Measurements from ENCODE around the gene MTX1.

The MTX1 gene

DNA sequence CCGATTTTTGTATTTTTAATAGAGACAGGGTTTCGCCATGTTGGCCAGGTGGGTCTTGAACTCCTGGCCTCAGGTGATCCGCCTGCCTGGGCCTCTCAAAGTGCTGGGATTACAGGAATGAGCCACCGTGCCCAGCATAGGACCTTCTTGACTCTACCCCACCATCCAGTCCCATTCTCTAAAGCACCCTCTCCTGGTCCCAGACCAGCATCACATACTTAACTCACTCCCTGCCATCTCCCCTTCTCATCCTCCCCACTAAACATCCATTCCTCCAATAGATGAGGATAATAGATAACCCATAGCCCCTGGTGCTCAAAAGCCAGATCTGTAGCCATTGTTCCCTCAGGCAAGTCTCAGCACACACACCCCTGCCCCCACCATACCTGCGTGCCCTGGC, 44.7 kb downstream of the MTX1 start:
- Histone ChIP-seq H3K4ac (ENCODE audit: low read depth, low read length) (no peak overlapping the region), H2BK5ac (ENCODE audit: low read length) (no peak overlapping the region), H3K27ac (ENCODE audit: low read depth, low read length) (no peak overlapping the region), H3K9ac (ENCODE audit: low read length) (no peak overlapping the region), H3K79me2 (ENCODE audit: control insufficient read depth, insufficient read depth, low read length) (no peaks in the 10 kb centered on the region), H3K4me2 (ENCODE audit: low read length) (peak overlapping the region; percentile 14), H3K18ac (ENCODE audit: low read length) (no peak overlapping the region), H3K4me1 (ENCODE audit: control insufficient read depth, low read depth, low read length) (peaks cover 8% of the 10 kb centered on the region), H3K4me3 (ENCODE audit: low read length) (no peak overlapping the region), H3K56ac (ENCODE audit: low read length) (peak overlapping the region; percentile 59), H3K23ac (ENCODE audit: low read length) (no peak overlapping the region), H2AK5ac (ENCODE audit: low read length) (no peak overlapping the region), H4K8ac (ENCODE audit: low read depth, low read length) (no peak overlapping the region), H3K36me3 (ENCODE audit: control insufficient read depth, insufficient read depth, low read length) (peaks cover 3% of the 10 kb centered on the region), H3K79me1 (ENCODE audit: low read length) (peaks cover 4% of the 10 kb centered on the region), H2BK120ac (ENCODE audit: low read depth, low read length) (no peak overlapping the region), H4K5ac (ENCODE audit: low read length) (no peak overlapping the region), H2BK15ac (replicated peaks; ENCODE audit: low read depth) (no peak overlapping the region), H3K27me3 (ENCODE audit: insufficient read depth, low read length, poor library complexity) (no peaks in the 10 kb centered on the region)
- no CpG with 5 or more reads among the region's 5 CpGs for whole genome bisulfite sequencing (ENCODE audit: extremely low coverage, insufficient coverage, low lambda C conversion rate)
- DNase-seq: peak; percentile 77

DNA sequence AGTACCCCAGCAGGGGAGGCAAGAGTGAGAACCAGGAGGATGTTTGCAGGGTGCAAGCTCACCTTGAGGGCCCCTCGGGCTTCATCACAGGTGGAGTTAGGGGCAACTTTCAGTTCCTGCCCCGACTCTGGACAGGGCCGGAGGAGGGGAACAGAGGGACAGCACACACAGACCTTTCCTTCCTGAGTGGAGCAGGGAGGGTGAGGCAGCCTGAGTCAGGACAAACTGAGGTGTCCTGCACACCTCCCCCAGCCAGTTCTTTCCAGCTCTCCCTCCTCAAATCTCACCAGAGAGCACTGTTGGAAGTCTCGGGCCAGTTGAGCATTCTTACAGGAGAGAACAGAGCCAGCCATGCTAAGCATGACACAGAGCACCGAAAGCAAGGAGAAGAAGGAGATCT, 45.3 kb downstream of the MTX1 start:
- peak overlapping the region; percentile 85 for H3K9ac ChIP-seq (ENCODE audit: low read length)
- no peak overlapping the region for H4K5ac ChIP-seq (ENCODE audit: low read length)
- no peak overlapping the region for H3K4ac ChIP-seq (ENCODE audit: low read depth, low read length)
- H3K56ac ChIP-seq (ENCODE audit: low read length): peak overlapping the region; percentile 59
- H3K27ac ChIP-seq (ENCODE audit: low read depth, low read length): no peak overlapping the region
- H3K4me2 ChIP-seq (ENCODE audit: low read length): peak overlapping the region; percentile 14
- no peak overlapping the region for H4K8ac ChIP-seq (ENCODE audit: low read depth, low read length)
- H3K27me3 ChIP-seq (ENCODE audit: insufficient read depth, low read length, poor library complexity): no peaks in the 10 kb centered on the region
- no peak overlapping the region for H2BK5ac ChIP-seq (ENCODE audit: low read length)
- no peak for DNase-seq
- H2BK120ac ChIP-seq (ENCODE audit: low read depth, low read length): no peak overlapping the region
- H3K23ac ChIP-seq (ENCODE audit: low read length): peak overlapping the region; percentile 31
- H2AK5ac ChIP-seq (ENCODE audit: low read length): peak overlapping the region; percentile 6
- WGBS (ENCODE audit: extremely low coverage, insufficient coverage, low lambda C conversion rate): no CpG with 5 or more reads among the region's 5 CpGs
- peaks cover 4% of the 10 kb centered on the region for H3K79me1 ChIP-seq (ENCODE audit: low read length)
- no peak overlapping the region for H2BK15ac ChIP-seq (replicated peaks; ENCODE audit: low read depth)
- H3K4me3 ChIP-seq (ENCODE audit: low read length): no peak overlapping the region
- H3K79me2 ChIP-seq (ENCODE audit: control insufficient read depth, insufficient read depth, low read length): no peaks in the 10 kb centered on the region
- peaks cover 3% of the 10 kb centered on the region for H3K36me3 ChIP-seq (ENCODE audit: control insufficient read depth, insufficient read depth, low read length)
- H3K18ac ChIP-seq (ENCODE audit: low read length): no peak overlapping the region
- H3K4me1 ChIP-seq (ENCODE audit: control insufficient read depth, low read depth, low read length): peaks cover 8% of the 10 kb centered on the region

DNA sequence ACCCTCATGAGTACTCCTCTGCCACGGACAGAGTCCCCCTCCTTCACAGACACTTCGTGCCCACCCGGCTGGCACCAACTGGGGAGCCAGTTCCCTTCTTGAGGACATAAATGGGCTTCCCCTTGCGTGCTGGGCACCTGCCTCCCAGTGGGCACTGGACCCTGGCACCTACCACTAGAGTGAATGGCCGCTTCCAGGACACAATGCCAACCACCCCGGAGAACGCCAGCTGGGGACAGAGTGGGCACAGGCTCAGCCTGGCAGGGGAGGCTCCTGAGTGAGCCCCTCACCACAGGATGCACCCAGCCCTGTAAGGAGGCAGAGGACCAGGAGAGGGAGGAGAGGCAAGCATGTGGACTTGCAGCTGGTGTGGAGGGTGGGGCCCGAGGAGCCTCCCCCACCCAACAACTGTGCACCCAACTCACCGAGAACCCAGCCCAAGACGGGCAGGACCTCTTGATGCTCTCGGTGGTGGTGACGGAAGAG, 45.8 kb downstream of the MTX1 start:
- WGBS (ENCODE audit: extremely low coverage, insufficient coverage, low lambda C conversion rate): no CpG with 5 or more reads among the region's 12 CpGs
- DNase-seq: no peak
- H3K79me2 ChIP-seq (ENCODE audit: control insufficient read depth, insufficient read depth, low read length): no peaks in the 10 kb centered on the region
- H4K8ac ChIP-seq (ENCODE audit: low read depth, low read length): no peak overlapping the region
- peak overlapping the region; percentile 74 for H3K4me2 ChIP-seq (ENCODE audit: low read length)
- peaks cover 8% of the 10 kb centered on the region for H3K4me1 ChIP-seq (ENCODE audit: control insufficient read depth, low read depth, low read length)
- H3K18ac ChIP-seq (ENCODE audit: low read length): no peak overlapping the region
- no peaks in the 10 kb centered on the region for H3K27me3 ChIP-seq (ENCODE audit: insufficient read depth, low read length, poor library complexity)
- peaks cover 3% of the 10 kb centered on the region for H3K36me3 ChIP-seq (ENCODE audit: control insufficient read depth, insufficient read depth, low read length)
- peak overlapping the region; percentile 95 for H3K56ac ChIP-seq (ENCODE audit: low read length)
- peak overlapping the region; percentile 85 for H3K9ac ChIP-seq (ENCODE audit: low read length)
- no peak overlapping the region for H4K5ac ChIP-seq (ENCODE audit: low read length)
- H3K27ac ChIP-seq (ENCODE audit: low read depth, low read length): no peak overlapping the region
- H2BK15ac ChIP-seq (replicated peaks; ENCODE audit: low read depth): no peak overlapping the region
- no peak overlapping the region for H2BK5ac ChIP-seq (ENCODE audit: low read length)
- no peak overlapping the region for H2BK120ac ChIP-seq (ENCODE audit: low read depth, low read length)
- H3K23ac ChIP-seq (ENCODE audit: low read length): peak overlapping the region; percentile 85
- no peak overlapping the region for H3K4ac ChIP-seq (ENCODE audit: low read depth, low read length)
- H3K79me1 ChIP-seq (ENCODE audit: low read length): peaks cover 4% of the 10 kb centered on the region
- H2AK5ac ChIP-seq (ENCODE audit: low read length): peak overlapping the region; percentile 59
- no peak overlapping the region for H3K4me3 ChIP-seq (ENCODE audit: low read length)

DNA sequence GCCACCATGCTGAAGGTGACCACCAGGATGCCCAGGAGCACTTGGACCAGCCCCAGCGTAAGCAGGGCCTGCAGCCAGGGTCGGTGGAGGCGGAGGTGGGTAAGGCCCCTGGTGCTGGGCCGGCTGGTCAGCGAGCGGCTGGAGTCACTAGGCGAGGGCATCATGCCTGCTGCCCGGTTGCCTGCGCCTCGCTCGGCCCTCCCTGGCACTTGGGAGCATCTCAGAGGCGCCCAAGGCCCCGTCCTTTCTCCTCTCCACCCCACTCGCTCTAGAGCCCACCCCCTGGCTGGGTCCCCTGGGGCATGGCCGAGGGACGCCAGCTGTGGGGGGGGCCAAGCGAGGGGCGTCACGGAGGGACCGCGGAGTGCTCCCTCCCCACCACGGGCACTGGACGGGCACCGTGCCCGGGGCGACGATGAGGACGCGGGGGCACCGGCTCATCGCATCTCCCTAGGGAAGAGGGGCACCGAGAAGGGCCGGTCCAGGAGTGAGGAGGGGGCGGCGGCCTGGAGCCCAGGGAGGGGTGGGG, 46.3 kb downstream of the MTX1 start:
- H2BK15ac ChIP-seq (replicated peaks; ENCODE audit: low read depth): no peak overlapping the region
- no peak overlapping the region for H3K27ac ChIP-seq (ENCODE audit: low read depth, low read length)
- H3K36me3 ChIP-seq (ENCODE audit: control insufficient read depth, insufficient read depth, low read length): peaks cover 3% of the 10 kb centered on the region
- H2BK5ac ChIP-seq (ENCODE audit: low read length): no peak overlapping the region
- peaks cover 4% of the 10 kb centered on the region for H3K79me1 ChIP-seq (ENCODE audit: low read length)
- H3K56ac ChIP-seq (ENCODE audit: low read length): peak overlapping the region; percentile 95
- H3K4ac ChIP-seq (ENCODE audit: low read depth, low read length): peak overlapping the region; percentile 42
- H3K18ac ChIP-seq (ENCODE audit: low read length): peak overlapping the region; percentile 12
- no peaks in the 10 kb centered on the region for H3K79me2 ChIP-seq (ENCODE audit: control insufficient read depth, insufficient read depth, low read length)
- H4K8ac ChIP-seq (ENCODE audit: low read depth, low read length): no peak overlapping the region
- peak overlapping the region; percentile 85 for H3K23ac ChIP-seq (ENCODE audit: low read length)
- no peak overlapping the region for H4K5ac ChIP-seq (ENCODE audit: low read length)
- peak overlapping the region; percentile 59 for H2AK5ac ChIP-seq (ENCODE audit: low read length)
- no peaks in the 10 kb centered on the region for H3K27me3 ChIP-seq (ENCODE audit: insufficient read depth, low read length, poor library complexity)
- peak overlapping the region; percentile 69 for H3K4me3 ChIP-seq (ENCODE audit: low read length)
- no CpG with 5 or more reads among the region's 35 CpGs for WGBS (ENCODE audit: extremely low coverage, insufficient coverage, low lambda C conversion rate)
- DNase-seq: no peak
- H3K4me2 ChIP-seq (ENCODE audit: low read length): peak overlapping the region; percentile 74
- H3K9ac ChIP-seq (ENCODE audit: low read length): peak overlapping the region; percentile 85
- no peak overlapping the region for H2BK120ac ChIP-seq (ENCODE audit: low read depth, low read length)
- H3K4me1 ChIP-seq (ENCODE audit: control insufficient read depth, low read depth, low read length): peaks cover 8% of the 10 kb centered on the region

DNA sequence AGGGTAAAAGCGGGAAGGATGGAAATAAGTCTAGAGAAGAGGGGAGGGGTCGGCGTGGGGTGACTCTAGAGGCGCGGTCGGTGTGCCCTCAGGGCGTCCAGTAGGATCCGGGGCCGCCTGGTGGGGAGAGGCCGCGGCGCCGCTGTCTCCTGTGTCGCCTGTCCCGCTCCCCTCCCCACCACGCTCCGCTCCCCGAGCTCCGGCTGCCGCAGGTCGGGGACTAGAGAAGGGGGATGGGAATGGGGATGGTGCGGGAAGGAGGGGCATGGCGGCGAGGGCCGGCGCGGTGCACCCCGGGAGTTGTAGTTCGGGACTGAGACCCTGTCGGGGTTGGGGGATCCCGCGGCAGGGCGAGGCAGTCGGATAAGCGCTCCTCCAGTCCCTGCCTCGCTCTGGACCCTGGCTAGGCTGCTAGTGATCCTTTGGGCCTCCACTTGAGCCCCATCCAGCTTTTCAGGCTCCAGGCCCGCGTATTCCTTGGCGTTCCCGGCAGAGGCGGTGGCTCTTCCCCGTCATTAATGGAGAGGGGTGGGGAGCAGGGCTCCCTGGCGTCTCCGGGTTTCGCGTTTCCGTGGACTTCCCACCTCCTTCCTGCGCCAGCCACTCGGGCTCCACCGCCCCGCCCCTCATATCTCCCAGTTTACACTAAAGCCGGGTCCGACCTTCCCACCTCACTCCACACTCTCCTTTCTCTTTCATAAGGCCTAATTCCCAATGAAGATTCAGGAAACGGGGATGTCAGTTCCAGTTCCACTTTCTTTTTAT, 46.9 kb downstream of the MTX1 start, which contains the start of gene ENTREP3:
ENTREP3 (minus strand) TSS at position 241 of the 765 bp plus-strand sequence. CDS start 606 bp downstream, outside the sequence.
- Histone ChIP-seq H3K56ac (ENCODE audit: low read length) (peak within 1 kb of the TSS; percentile 95), H2AK5ac (ENCODE audit: low read length) (peak within 1 kb of the TSS; percentile 59), H3K79me1 (ENCODE audit: low read length) (peaks cover 4% of the 10 kb centered on the region), H4K5ac (ENCODE audit: low read length) (no peak within 1 kb of the TSS), H3K4me2 (ENCODE audit: low read length) (peak within 1 kb of the TSS; percentile 95), H3K4me3 (ENCODE audit: low read length) (peak within 1 kb of the TSS; percentile 69), H3K9ac (ENCODE audit: low read length) (peak within 1 kb of the TSS; percentile 86), H3K23ac (ENCODE audit: low read length) (peak within 1 kb of the TSS; percentile 85), H3K36me3 (ENCODE audit: control insufficient read depth, insufficient read depth, low read length) (peaks cover 3% of the 10 kb centered on the region), H3K27me3 (ENCODE audit: insufficient read depth, low read length, poor library complexity) (no peaks in the 10 kb centered on the region), H3K18ac (ENCODE audit: low read length) (peak within 1 kb of the TSS; percentile 82), H3K4me1 (ENCODE audit: control insufficient read depth, low read depth, low read length) (peaks cover 6% of the 10 kb centered on the region), H3K4ac (ENCODE audit: low read depth, low read length) (peak within 1 kb of the TSS; percentile 82), H2BK120ac (ENCODE audit: low read depth, low read length) (no peak within 1 kb of the TSS), H2BK5ac (ENCODE audit: low read length) (peak within 1 kb of the TSS; percentile 69), H2BK15ac (replicated peaks; ENCODE audit: low read depth) (no peak within 1 kb of the TSS), H4K8ac (ENCODE audit: low read depth, low read length) (no peak within 1 kb of the TSS), H3K27ac (ENCODE audit: low read depth, low read length) (peak within 1 kb of the TSS; percentile 69), H3K79me2 (ENCODE audit: control insufficient read depth, insufficient read depth, low read length) (no peaks in the 10 kb centered on the region)
- peak; percentile 93 for DNase-seq
- WGBS (ENCODE audit: extremely low coverage, insufficient coverage, low lambda C conversion rate): no CpG with 5 or more reads among the region's 54 CpGs

All from mesendoderm (in vitro differentiated cells).